Measurements from ENCODE around the gene KDM8. TPM values are rescaled to one million over a fixed set of nuclear protein-coding genes. Genes with fewer than 3 reads are reported as not detected.
A peak's percentile ranks its signal among the peaks of the same experiment; 100 is the strongest.

The KDM8 gene
- total RNA-seq (10 to 100 TPM in 3 of 9 donors, 1 to 10 TPM in 6; 3.4 to 10.9 (median 7.0) TPM), polyA plus RNA-seq (10 to 100 TPM in 2 of 3 donors, 1 to 10 TPM in 1; 3.7 to 14.6 (median 11.5) TPM)
- long read RNA-seq, donor 1, partial matches to known transcripts, result 0 of 3 reads
- long read RNA-seq, donor 1, other reads (novel, unspliced or antisense), result 0 of 3 reads
- long read RNA-seq, donor 2, result 0 reads
- long read RNA-seq, donor 3, result 0 reads
- long read RNA-seq, donor 4, partial matches to known transcripts, result 0 of 3 reads
- long read RNA-seq, donor 4, other reads (novel, unspliced or antisense), result 2 of 3 reads
- long read RNA-seq, donor 5, partial matches to known transcripts, result 1 of 7 reads
- long read RNA-seq, donor 5, other reads (novel, unspliced or antisense), result 4 of 7 reads
- long read RNA-seq, donor 6, partial matches to known transcripts, result 1 of 4 reads
- long read RNA-seq, donor 6, other reads (novel, unspliced or antisense), result 0 of 4 reads
- long read RNA-seq, donor 7, result 0 reads
- long read RNA-seq, donor 8, partial matches to known transcripts, result 53 of 110 reads
- long read RNA-seq, donor 8, other reads (novel, unspliced or antisense), result 56 of 110 reads
- long read RNA-seq, donor 9, partial matches to known transcripts, result 66 of 111 reads
- long read RNA-seq, donor 9, other reads (novel, unspliced or antisense), result 45 of 111 reads
- long read RNA-seq, donor 10, partial matches to known transcripts, result 62 of 62 reads
- long read RNA-seq, donor 10, other reads (novel, unspliced or antisense), result 0 of 62 reads

DNA sequence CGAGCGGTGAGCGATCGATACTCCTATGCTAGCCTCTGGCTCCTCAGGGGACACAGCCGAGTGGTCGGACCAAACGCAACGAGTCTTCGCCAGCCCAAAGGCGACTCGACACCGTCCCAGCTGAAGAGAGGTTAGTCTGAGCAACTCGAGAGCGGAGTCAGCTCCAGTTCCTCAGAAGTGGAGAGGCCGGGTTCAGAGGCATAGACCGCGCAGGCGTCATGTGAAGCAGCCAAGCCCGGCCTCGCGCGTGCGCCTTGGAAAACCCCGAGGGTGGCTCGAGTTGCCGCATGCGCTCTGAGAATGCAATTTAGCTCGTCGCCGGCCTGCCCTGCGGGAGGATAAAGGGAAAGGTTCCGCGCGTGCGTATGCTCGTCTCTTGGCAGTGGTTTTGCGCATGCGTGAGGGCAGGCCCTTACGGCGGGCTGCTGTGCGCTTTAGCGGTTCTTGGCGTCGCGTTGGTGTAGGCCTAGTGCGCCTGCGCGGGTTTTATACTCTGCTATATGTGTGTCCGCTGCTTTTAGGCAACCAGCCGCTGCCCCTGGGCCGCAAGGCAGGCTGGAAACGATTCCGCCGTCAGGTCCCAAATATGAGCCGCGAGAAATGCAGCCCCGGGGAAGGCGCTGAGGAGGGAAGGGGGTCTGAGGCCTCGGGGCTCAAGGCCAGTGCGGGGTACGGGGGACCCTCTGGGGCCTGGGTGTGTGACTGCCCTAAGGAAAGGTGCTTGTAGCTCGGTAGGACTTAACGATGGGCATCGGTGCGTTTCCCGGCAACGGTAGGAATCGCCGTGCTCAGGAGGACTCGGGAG, at the start of gene KDM8:
Gene KDM8 (plus strand): TSS at position 20 of the 805 bp plus-strand sequence. CDS start 6,598 bp downstream, outside the sequence.
- 0 to 1% (median 0%) methylated on average over 2 to 70 of the region's 70 CpGs for WGBS, 4 donors
- intact Hi-C loops (cut with DNase I), result no loop called here
- H3K4me1 ChIP-seq (replicated peaks in 1 of 2), result peaks cover 11 to 13% of the 10 kb centered on the region in 2 donors
- H3K27me3 ChIP-seq, result no peaks in the 10 kb centered on the region
- peak; percentile 99 to 100 (median 99) for DNase-seq
- TF ChIP-seq CTCF (IDR thresholded peaks at IDR 0.05), result peak in 2 of 6 experiments; percentile 3 to 14
- peak; percentile 67 to 85 for TF ChIP-seq POLR2A (IDR thresholded peaks at IDR 0.05)
- H3K27ac ChIP-seq, result peak within 1 kb of the TSS; percentile 79 to 97 (median 95)
- H3K36me3 ChIP-seq (replicated peaks in 1 of 2), result no peaks in the 10 kb centered on the region
- H3K9me3 ChIP-seq (replicated peaks in 1 of 3), result no peaks in the 10 kb centered on the region
- peak within 1 kb of the TSS; percentile 28 to 67 (median 44) for H3K4me3 ChIP-seq

DNA sequence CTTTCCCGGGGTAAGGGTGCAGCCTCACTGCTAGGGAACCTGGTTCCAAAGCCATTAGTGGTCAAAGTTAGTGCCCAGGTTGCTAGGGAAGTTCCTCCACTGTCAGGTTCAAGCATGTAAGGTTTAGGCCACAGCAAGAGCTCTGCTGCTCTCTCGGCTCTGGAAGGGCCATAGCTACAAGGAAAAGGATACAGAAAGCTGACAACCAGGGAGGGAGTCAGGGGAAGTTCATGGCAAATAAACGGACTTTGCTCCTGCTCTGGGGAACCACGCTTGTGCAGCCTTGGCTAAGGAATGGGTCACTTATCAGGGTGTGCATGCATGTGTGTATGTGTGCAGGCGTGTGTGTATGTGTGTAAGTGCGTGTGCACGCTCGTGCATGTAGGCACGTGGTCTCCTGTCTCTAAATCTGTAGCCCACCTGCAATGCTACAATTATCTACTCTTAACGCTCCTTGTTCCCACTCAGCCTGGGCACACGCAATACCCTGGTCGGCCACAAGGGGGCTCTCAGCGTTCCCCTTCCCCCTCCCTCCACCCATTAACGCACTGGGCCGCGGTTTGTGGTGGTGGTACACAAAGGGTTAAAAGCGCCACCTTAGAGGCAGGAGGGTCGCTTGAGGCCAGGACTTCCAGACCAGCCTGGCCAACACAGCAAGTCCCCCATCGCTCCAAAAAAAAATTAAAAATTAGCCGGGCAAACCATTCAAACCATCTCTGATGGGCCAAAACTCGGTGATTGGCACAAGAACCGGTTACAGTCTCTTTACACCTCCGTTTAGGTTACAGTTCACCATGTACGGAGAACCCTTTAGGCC, 48.4 kb upstream of the KDM8 start:
- TF ChIP-seq POLR2A (IDR thresholded peaks at IDR 0.05) (no peak), CTCF (IDR thresholded peaks at IDR 0.05) (peak; percentile 77 to 96 (median 91))
- peak; percentile 30 to 71 (median 47) for DNase-seq
- Histone ChIP-seq H3K27me3 (no peaks in the 10 kb centered on the region), H3K4me1 (replicated peaks in 1 of 2) (no peaks in the 10 kb centered on the region), H3K27ac (no peak overlapping the region), H3K36me3 (replicated peaks in 1 of 2) (no peaks in the 10 kb centered on the region), H3K4me3 (no peak overlapping the region), H3K9me3 (replicated peaks in 1 of 3) (no peaks in the 10 kb centered on the region)
- intact Hi-C loops (cut with DNase I), result loop anchor here in 1 of 2 donors (5.0 kb wide), 1 partner anchor 302 kb away; no protein-coding TSS in a partner anchor
- 14 to 23% (median 15%) methylated on average over 19 to 24 of the region's 24 CpGs for WGBS, 4 donors

- H3K27me3 ChIP-seq, result no peaks in the 10 kb centered on the region
- DNase-seq, result no peak
- H3K27ac ChIP-seq, result no peak overlapping the region
- intact Hi-C loops (cut with DNase I), result loop anchor here in 1 of 2 donors (5.0 kb wide), 1 partner anchor 301 kb away; no protein-coding TSS in a partner anchor
- TF ChIP-seq POLR2A (IDR thresholded peaks at IDR 0.05), result no peak
- TF ChIP-seq CTCF (IDR thresholded peaks at IDR 0.05), result no peak
- H3K9me3 ChIP-seq (replicated peaks in 1 of 3), result no peaks in the 10 kb centered on the region
- H3K4me1 ChIP-seq (replicated peaks in 1 of 2), result no peaks in the 10 kb centered on the region
- no peaks in the 10 kb centered on the region for H3K36me3 ChIP-seq (replicated peaks in 1 of 2)
- 33 to 55% (median 40%) methylated on average over 3 of the region's 3 CpGs for WGBS, 4 donors
- no peak overlapping the region for H3K4me3 ChIP-seq
Measured at GRCh38 chr16:27156579-27156978, 46.7 kb upstream of the KDM8 start.

All from adrenal gland (tissue), 19 donors.